ENCODE measurements around the gene ZDHHC3.

The ZDHHC3 gene

GRCh38 chr3:44914936-44915335, 61.0 kb downstream of the ZDHHC3 start:
- Histone ChIP-seq H3K9me3 (ENCODE audit: insufficient read depth, low read length) (no peaks in the 10 kb centered on the region), H3K4me3 (ENCODE audit: low read length) (no peak overlapping the region), H4K20me1 (ENCODE audit: insufficient read depth, low read length) (0 out of 2 replicates have a peak, but pooled peaks cover 3% of the 10 kb centered on the region), H3K27me3 (ENCODE audit: low read depth, low read length) (no peaks in the 10 kb centered on the region), H3K4me2 (ENCODE audit: low read length) (no peak overlapping the region), H3K79me2 (ENCODE audit: low read length) (no peaks in the 10 kb centered on the region), H2AFZ (ENCODE audit: low read depth, low read length) (no peak overlapping the region), H3K27ac (ENCODE audit: low read length) (no peak overlapping the region), H3K4me1 (ENCODE audit: low read length) (no peaks in the 10 kb centered on the region), H3K9ac (ENCODE audit: low read length) (no peak overlapping the region), H3K36me3 (replicated peaks; ENCODE audit: low read depth, low read length) (no peaks in the 10 kb centered on the region)
- TF ChIP-seq CTCF (IDR thresholded peaks at IDR 0.05; ENCODE audit: low read depth, low read length) (no peak; the same call in none of the 2 replicates), EZH2phosphoT487 (IDR thresholded peaks at IDR 0.05; ENCODE audit: low read depth) (no peak)

- no peak overlapping the region for H3K4me2 ChIP-seq (ENCODE audit: low read length)
- no peak overlapping the region for H2AFZ ChIP-seq (ENCODE audit: low read depth, low read length)
- H3K27ac ChIP-seq (ENCODE audit: low read length): no peak overlapping the region
- H3K4me1 ChIP-seq (ENCODE audit: low read length): no peaks in the 10 kb centered on the region
- no peaks in the 10 kb centered on the region for H3K27me3 ChIP-seq (ENCODE audit: low read depth, low read length)
- TF ChIP-seq EZH2phosphoT487 (IDR thresholded peaks at IDR 0.05; ENCODE audit: low read depth) (no peak), CTCF (IDR thresholded peaks at IDR 0.05; ENCODE audit: low read depth, low read length) (peak; percentile 94)
- H3K4me3 ChIP-seq (ENCODE audit: low read length): no peak overlapping the region
- no peaks in the 10 kb centered on the region for H3K36me3 ChIP-seq (replicated peaks; ENCODE audit: low read depth, low read length)
- H3K9me3 ChIP-seq (ENCODE audit: insufficient read depth, low read length): no peaks in the 10 kb centered on the region
- H3K79me2 ChIP-seq (ENCODE audit: low read length): no peaks in the 10 kb centered on the region
- 0 out of 2 replicates have a peak, but pooled peaks cover 3% of the 10 kb centered on the region for H4K20me1 ChIP-seq (ENCODE audit: insufficient read depth, low read length)
- no peak overlapping the region for H3K9ac ChIP-seq (ENCODE audit: low read length)
Measured at GRCh38 chr3:44913868-44914468, 62.0 kb downstream of the ZDHHC3 start.

GRCh38 chr3:44910693-44911092, 65.3 kb downstream of the ZDHHC3 start:
- no peak overlapping the region for H3K9ac ChIP-seq (ENCODE audit: low read length)
- no peak overlapping the region for H3K4me3 ChIP-seq (ENCODE audit: low read length)
- no peaks in the 10 kb centered on the region for H3K79me2 ChIP-seq (ENCODE audit: low read length)
- H3K36me3 ChIP-seq (replicated peaks; ENCODE audit: low read depth, low read length): no peaks in the 10 kb centered on the region
- no peak overlapping the region for H3K4me2 ChIP-seq (ENCODE audit: low read length)
- H3K9me3 ChIP-seq (ENCODE audit: insufficient read depth, low read length): no peaks in the 10 kb centered on the region
- no peak overlapping the region for H3K27ac ChIP-seq (ENCODE audit: low read length)
- 0 out of 2 replicates have a peak, but pooled peaks cover 3% of the 10 kb centered on the region for H4K20me1 ChIP-seq (ENCODE audit: insufficient read depth, low read length)
- no peaks in the 10 kb centered on the region for H3K4me1 ChIP-seq (ENCODE audit: low read length)
- no peak for TF ChIP-seq CTCF (IDR thresholded peaks at IDR 0.05; ENCODE audit: low read depth, low read length)
- TF ChIP-seq EZH2phosphoT487 (IDR thresholded peaks at IDR 0.05; ENCODE audit: low read depth): no peak
- peaks cover 2% of the 10 kb centered on the region; the same call in 1 of the 2 replicates for H3K27me3 ChIP-seq (ENCODE audit: low read depth, low read length)
- no peak overlapping the region for H2AFZ ChIP-seq (ENCODE audit: low read depth, low read length)

GRCh38 chr3:44909063-44909462, 66.9 kb downstream of the ZDHHC3 start:
- Histone ChIP-seq H3K36me3 (replicated peaks; ENCODE audit: low read depth, low read length) (no peaks in the 10 kb centered on the region), H3K9ac (ENCODE audit: low read length) (no peak overlapping the region)
- TF ChIP-seq EZH2phosphoT487 (IDR thresholded peaks at IDR 0.05; ENCODE audit: low read depth) (no peak), CTCF (IDR thresholded peaks at IDR 0.05; ENCODE audit: low read depth, low read length) (no peak)

More at GRCh38 chr3:44909063-44909462, 66.9 kb downstream of the ZDHHC3 start:
- H3K4me3 ChIP-seq (ENCODE audit: low read length): no peak overlapping the region
- H3K9me3 ChIP-seq (ENCODE audit: insufficient read depth, low read length): no peaks in the 10 kb centered on the region
- peaks cover 4% of the 10 kb centered on the region; the same call in 1 of the 2 replicates for H3K4me1 ChIP-seq (ENCODE audit: low read length)
- H3K79me2 ChIP-seq (ENCODE audit: low read length): no peaks in the 10 kb centered on the region
- peaks cover 5% of the 10 kb centered on the region; the same call in 1 of the 2 replicates for H3K27me3 ChIP-seq (ENCODE audit: low read depth, low read length)
- no peak overlapping the region for H3K4me2 ChIP-seq (ENCODE audit: low read length)
- H4K20me1 ChIP-seq (ENCODE audit: insufficient read depth, low read length): 0 out of 2 replicates have a peak, but pooled peaks cover 3% of the 10 kb centered on the region
- H3K27ac ChIP-seq (ENCODE audit: low read length): no peak overlapping the region
- no peak overlapping the region for H2AFZ ChIP-seq (ENCODE audit: low read depth, low read length)

Measured in OCI-LY3 (cell line).